Ascending aorta (tissue), 2 donors: Measurements from ENCODE around the gene FHIT. TPM values are rescaled to one million over a fixed set of nuclear protein-coding genes. Genes with fewer than 3 reads are reported as not detected.

Experiments used
- DNase-seq, 2 donors: peaks; one replicate each; pipeline ENCODE4 v3.0.0-alpha.2; 2019; ENCODE audit warnings: low spot score in 2 of 2
- H3K27ac ChIP-seq, 2 donors: fragments of 200-600 bp; sonication (generic); one replicate each; pipeline ENCODE4 v1.5.1; 2016 to 2017; ENCODE audit warnings: mild to moderate bottlenecking in 1 of 2
- H3K27me3 ChIP-seq: fragments of 200-600 bp; sonication (generic); one replicate; pipeline ENCODE4 v1.5.1; 2017
- H3K36me3 ChIP-seq, 2 donors: fragments of 200-600 bp; sonication (generic); one replicate each; pipeline ENCODE4 v1.5.1; 2016
- H3K4me1 ChIP-seq, 2 donors: fragments of 200-600 bp; sonication (generic); one replicate each; pipeline ENCODE4 v1.5.1; 2016 to 2017; ENCODE audit warnings: mild to moderate bottlenecking in 1 of 2
- H3K4me3 ChIP-seq, 2 donors: fragments of 200-600 bp; sonication (generic); one replicate each; pipeline ENCODE4 v1.5.1; 2016 to 2017; ENCODE audit warnings: mild to moderate bottlenecking in 1 of 2
- H3K9me3 ChIP-seq, 2 donors: fragments of 200-600 bp; sonication (generic); one replicate each; pipeline ENCODE4 v1.5.1; 2016
- CTCF ChIP-seq, 3 experiments: fragments of 200-600 bp in 2 of 3; fragments of 450-650 bp in 1 of 3; sonication (generic) in 2 of 3; IDR thresholded peaks; one replicate each; pipeline ENCODE4 v1.5.1; 2016 to 2019; ENCODE audit warnings: antibody characterized with exemption in 3 of 3, mild to moderate bottlenecking in 1 of 3, moderate library complexity in 1 of 3
- intact Hi-C: fragments of 100-400 bp; cut with DNase I; formaldehyde crosslinking; loops from one replicate; pipeline ENCODE4 v1.15.1; 2023
- total RNA-seq: library from RNA; depleted of rRNA; stranded (reverse); fragments of >200 nt; gene quantifications from one replicate; pipeline ENCODE4 v1.1.0, GENCODE V29; 2016

The FHIT gene
- total RNA-seq, 1 donor from 2014 or later, result 0.21 TPM

- Histone ChIP-seq H3K4me1 (peaks cover 0 to 4% of the 10 kb centered on the region in 2 donors), H3K27ac (no peak overlapping the region), H3K4me3 (no peak overlapping the region), H3K9me3 (no peaks in the 10 kb centered on the region), H3K27me3 (no peaks in the 10 kb centered on the region), H3K36me3 (no peaks in the 10 kb centered on the region)
- TF ChIP-seq CTCF (IDR thresholded peaks at IDR 0.05), result no peak
- DNase-seq, result no peak
- intact Hi-C loops, result no loop called here
Observed at GRCh38 chr3:60289341-60290121, 961.7 kb downstream of the FHIT start.

GRCh38 chr3:60282866-60283265 is 968.4 kb downstream of the FHIT start:
- intact Hi-C loops, result no loop called here
- no peaks in the 10 kb centered on the region for H3K27me3 ChIP-seq
- H3K9me3 ChIP-seq, result no peaks in the 10 kb centered on the region
- H3K4me1 ChIP-seq, result no peaks in the 10 kb centered on the region
- no peak overlapping the region for H3K4me3 ChIP-seq
- no peak overlapping the region for H3K27ac ChIP-seq
- TF ChIP-seq CTCF (IDR thresholded peaks at IDR 0.05), result no peak
- H3K36me3 ChIP-seq, result no peaks in the 10 kb centered on the region
- DNase-seq, result no peak

- intact Hi-C loops, result no loop called here
- no peak overlapping the region for H3K4me3 ChIP-seq
- no peaks in the 10 kb centered on the region for H3K4me1 ChIP-seq
- DNase-seq, result no peak
- H3K36me3 ChIP-seq, result no peaks in the 10 kb centered on the region
- no peak for TF ChIP-seq CTCF (IDR thresholded peaks at IDR 0.05)
- H3K9me3 ChIP-seq, result no peaks in the 10 kb centered on the region
- no peak overlapping the region for H3K27ac ChIP-seq
- no peaks in the 10 kb centered on the region for H3K27me3 ChIP-seq
Observed at GRCh38 chr3:60281970-60282369, 969.3 kb downstream of the FHIT start.

- no peak for TF ChIP-seq CTCF (IDR thresholded peaks at IDR 0.05)
- DNase-seq, result no peak
- no peaks in the 10 kb centered on the region for H3K9me3 ChIP-seq
- H3K4me1 ChIP-seq, result no peaks in the 10 kb centered on the region
- intact Hi-C loops, result no loop called here
- H3K36me3 ChIP-seq, result no peaks in the 10 kb centered on the region
- no peak overlapping the region for H3K27ac ChIP-seq
- H3K27me3 ChIP-seq, result no peaks in the 10 kb centered on the region
- no peak overlapping the region for H3K4me3 ChIP-seq
Observed at GRCh38 chr3:60277361-60277800, 973.9 kb downstream of the FHIT start.

- Histone ChIP-seq H3K27ac (no peak overlapping the region), H3K36me3 (no peaks in the 10 kb centered on the region), H3K9me3 (no peaks in the 10 kb centered on the region), H3K4me3 (no peak overlapping the region), H3K4me1 (no peaks in the 10 kb centered on the region), H3K27me3 (no peaks in the 10 kb centered on the region)
- no peak for TF ChIP-seq CTCF (IDR thresholded peaks at IDR 0.05)
- no peak for DNase-seq
- intact Hi-C loops, result no loop called here
Observed at GRCh38 chr3:60276615-60277014, 974.6 kb downstream of the FHIT start.
